ENCODE measurements around the gene ZBTB39.

Gene ZBTB39

GRCh38 chr12:57000393-57000792, 6.0 kb downstream of the ZBTB39 start:
- no peak for TF ChIP-seq EZH2phosphoT487 (IDR thresholded peaks at IDR 0.05; ENCODE audit: borderline replicate concordance)
- TF ChIP-seq CTCF (conservative IDR thresholded peaks at IDR 0.05; ENCODE audit: low read length): no peak
- H3K9ac ChIP-seq (ENCODE audit: low read depth, low read length, poor library complexity, severe bottlenecking): peak overlapping the region; percentile 32
- no peaks in the 10 kb centered on the region for H3F3A ChIP-seq (ENCODE audit: low read depth)
- no peak overlapping the region for H3K4me3 ChIP-seq (ENCODE audit: low read length, poor library complexity, severe bottlenecking)
- no peaks in the 10 kb centered on the region for H3K9me2 ChIP-seq (replicated peaks; ENCODE audit: low read depth, low read length)
- H3K27me3 ChIP-seq (ENCODE audit: insufficient read depth, low read length, poor library complexity, severe bottlenecking): no peaks in the 10 kb centered on the region
- H2AFZ ChIP-seq (ENCODE audit: low read length): no peak overlapping the region
- H3K36me3 ChIP-seq (ENCODE audit: insufficient read depth, low read length): peaks cover 34% of the 10 kb centered on the region; the same call in 1 of the 2 replicates
- peak overlapping the region; percentile 65 for H3K4me2 ChIP-seq (ENCODE audit: low read depth, low read length, poor library complexity, severe bottlenecking)
- H3K79me2 ChIP-seq (ENCODE audit: insufficient read depth, low read length): peaks cover 61% of the 10 kb centered on the region
- peaks cover 30% of the 10 kb centered on the region for H3K4me1 ChIP-seq (ENCODE audit: insufficient read depth, low read length, poor library complexity, severe bottlenecking)
- peaks cover 45% of the 10 kb centered on the region for H4K20me1 ChIP-seq (ENCODE audit: insufficient read depth, low read length, poor library complexity, severe bottlenecking)
- no peaks in the 10 kb centered on the region for H3K9me3 ChIP-seq (ENCODE audit: insufficient read depth, low read depth, low read length)

- H3K4me3 ChIP-seq (ENCODE audit: low read length, poor library complexity, severe bottlenecking): no peak overlapping the region
- peak overlapping the region; percentile 32 for H3K9ac ChIP-seq (ENCODE audit: low read depth, low read length, poor library complexity, severe bottlenecking)
- TF ChIP-seq CTCF (conservative IDR thresholded peaks at IDR 0.05; ENCODE audit: low read length): no peak
- TF ChIP-seq EZH2phosphoT487 (IDR thresholded peaks at IDR 0.05; ENCODE audit: borderline replicate concordance): no peak
- peaks cover 33% of the 10 kb centered on the region; the same call in 1 of the 2 replicates for H3K36me3 ChIP-seq (ENCODE audit: insufficient read depth, low read length)
- H2AFZ ChIP-seq (ENCODE audit: low read length): no peak overlapping the region
- no peaks in the 10 kb centered on the region for H3K27me3 ChIP-seq (ENCODE audit: insufficient read depth, low read length, poor library complexity, severe bottlenecking)
- H3F3A ChIP-seq (ENCODE audit: low read depth): no peaks in the 10 kb centered on the region
- peaks cover 52% of the 10 kb centered on the region for H3K79me2 ChIP-seq (ENCODE audit: insufficient read depth, low read length)
- peaks cover 20% of the 10 kb centered on the region for H3K4me1 ChIP-seq (ENCODE audit: insufficient read depth, low read length, poor library complexity, severe bottlenecking)
- no peaks in the 10 kb centered on the region for H3K9me2 ChIP-seq (replicated peaks; ENCODE audit: low read depth, low read length)
- peak overlapping the region; percentile 65 for H3K4me2 ChIP-seq (ENCODE audit: low read depth, low read length, poor library complexity, severe bottlenecking)
- no peaks in the 10 kb centered on the region for H3K9me3 ChIP-seq (ENCODE audit: insufficient read depth, low read depth, low read length)
- H4K20me1 ChIP-seq (ENCODE audit: insufficient read depth, low read length, poor library complexity, severe bottlenecking): peaks cover 36% of the 10 kb centered on the region
Observed at GRCh38 chr12:56999456-56999855, 6.9 kb downstream of the ZBTB39 start.

- Histone ChIP-seq H3K4me2 (ENCODE audit: low read depth, low read length, poor library complexity, severe bottlenecking) (peak overlapping the region; percentile 65), H3K36me3 (ENCODE audit: insufficient read depth, low read length) (peaks cover 28% of the 10 kb centered on the region; the same call in 1 of the 2 replicates), H3K9me2 (replicated peaks; ENCODE audit: low read depth, low read length) (no peaks in the 10 kb centered on the region), H3K9ac (ENCODE audit: low read depth, low read length, poor library complexity, severe bottlenecking) (peak overlapping the region; percentile 32), H3K9me3 (ENCODE audit: insufficient read depth, low read depth, low read length) (no peaks in the 10 kb centered on the region), H3K27me3 (ENCODE audit: insufficient read depth, low read length, poor library complexity, severe bottlenecking) (no peaks in the 10 kb centered on the region), H4K20me1 (ENCODE audit: insufficient read depth, low read length, poor library complexity, severe bottlenecking) (peaks cover 32% of the 10 kb centered on the region), H2AFZ (ENCODE audit: low read length) (no peak overlapping the region), H3K4me3 (ENCODE audit: low read length, poor library complexity, severe bottlenecking) (no peak overlapping the region), H3F3A (ENCODE audit: low read depth) (no peaks in the 10 kb centered on the region), H3K4me1 (ENCODE audit: insufficient read depth, low read length, poor library complexity, severe bottlenecking) (peaks cover 18% of the 10 kb centered on the region), H3K79me2 (ENCODE audit: insufficient read depth, low read length) (peaks cover 47% of the 10 kb centered on the region)
- TF ChIP-seq CTCF (conservative IDR thresholded peaks at IDR 0.05; ENCODE audit: low read length) (no peak), EZH2phosphoT487 (IDR thresholded peaks at IDR 0.05; ENCODE audit: borderline replicate concordance) (no peak)
Observed at GRCh38 chr12:56998981-56999380, 7.4 kb downstream of the ZBTB39 start.
